ENCODE data around the gene ANKRD12. TPM values are rescaled to one million over a fixed set of nuclear protein-coding genes. Genes with fewer than 3 reads are reported as not detected.

ANKRD12 gene
- total RNA-seq, 1 donor from 2014 or later, result 47.2 TPM

DNA sequence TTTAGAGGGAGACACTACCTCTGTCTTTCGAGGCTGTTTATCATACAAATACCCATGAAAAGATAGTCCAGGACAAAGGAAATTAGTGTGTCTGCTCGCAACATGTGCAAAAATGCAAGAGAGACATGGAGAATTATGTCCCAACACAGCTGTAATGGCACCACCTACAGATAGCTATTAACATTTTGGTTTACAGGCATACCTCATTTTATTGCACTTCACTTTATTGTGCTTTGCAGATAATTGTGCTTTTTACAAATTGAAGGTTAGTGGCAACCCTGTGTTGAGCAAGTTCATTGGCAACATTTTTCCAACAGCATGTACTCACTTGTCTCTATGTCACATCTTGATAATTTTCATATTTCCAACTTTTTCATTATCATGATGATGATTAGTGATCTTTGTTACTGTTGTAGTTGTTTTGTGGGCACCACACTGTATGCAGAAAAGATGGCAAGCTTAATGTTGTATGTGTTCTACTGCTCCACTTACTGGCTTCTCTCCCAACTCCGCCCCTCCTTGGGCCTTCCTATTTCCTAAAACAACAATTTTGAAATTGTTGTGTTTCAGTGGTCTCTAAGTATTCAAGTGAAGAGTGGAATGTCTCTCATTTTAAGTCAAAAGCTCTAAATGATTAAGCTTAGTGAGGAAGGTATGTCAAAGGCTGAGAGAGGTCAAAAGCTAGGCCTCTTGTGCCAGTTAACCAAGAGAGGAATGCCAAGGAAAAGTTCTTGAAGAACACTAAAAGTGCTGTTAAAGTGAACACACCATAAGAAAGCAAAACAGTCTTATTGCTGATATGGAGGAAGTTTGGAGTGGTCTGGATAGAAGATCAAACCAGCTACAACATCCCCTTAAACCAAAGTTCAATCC is 52.0 kb downstream of the ANKRD12 start:
- no peak for DNase-seq

DNA sequence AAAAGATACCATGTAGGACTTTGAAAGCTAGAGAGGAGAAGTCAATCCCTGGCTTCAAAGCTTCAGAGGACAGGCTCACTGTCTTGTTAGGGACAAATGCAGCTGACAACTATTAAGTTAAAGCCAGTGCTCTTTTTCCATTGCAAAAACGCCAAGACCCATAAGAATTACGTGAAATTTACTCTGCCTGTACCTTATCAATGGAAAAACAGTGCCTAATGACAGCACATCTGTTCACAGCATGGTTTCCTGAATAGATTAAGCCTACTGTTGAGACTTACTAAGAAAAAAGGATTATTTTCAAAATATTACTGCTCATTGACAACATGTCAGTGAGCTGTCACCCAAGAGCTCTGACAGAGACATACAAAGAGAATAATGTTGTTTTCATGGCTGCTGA is 52.9 kb downstream of the ANKRD12 start:
- no peak for DNase-seq

DNA sequence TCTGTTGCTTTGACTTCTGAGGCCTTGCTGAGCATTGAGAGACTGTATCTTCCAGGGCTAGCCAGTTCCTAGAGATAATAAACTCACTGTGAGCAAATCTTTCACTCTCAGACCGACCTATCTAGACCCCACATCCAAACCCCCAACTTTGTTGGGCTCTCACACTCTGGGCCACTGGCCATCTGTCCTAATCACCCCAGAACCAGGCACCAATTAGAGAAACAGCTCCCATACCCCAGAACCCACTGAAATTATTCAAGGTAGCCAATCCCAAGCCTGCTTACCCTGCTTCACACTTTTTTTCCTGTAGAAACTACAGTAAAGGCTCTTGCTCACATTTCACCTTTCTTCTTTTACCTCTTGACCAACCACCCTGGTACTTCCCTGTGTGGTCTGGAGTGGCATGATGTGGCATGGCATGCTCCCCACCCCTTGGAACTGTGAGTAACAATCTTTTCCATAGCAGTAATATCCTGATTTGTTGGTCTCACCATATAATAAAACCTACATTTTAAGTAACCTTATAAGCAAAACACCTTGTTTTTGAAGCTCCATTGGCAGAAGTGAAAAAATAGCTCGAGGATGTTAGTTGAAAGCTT is 55.2 kb downstream of the ANKRD12 start:
- DNase-seq, result no peak

DNA sequence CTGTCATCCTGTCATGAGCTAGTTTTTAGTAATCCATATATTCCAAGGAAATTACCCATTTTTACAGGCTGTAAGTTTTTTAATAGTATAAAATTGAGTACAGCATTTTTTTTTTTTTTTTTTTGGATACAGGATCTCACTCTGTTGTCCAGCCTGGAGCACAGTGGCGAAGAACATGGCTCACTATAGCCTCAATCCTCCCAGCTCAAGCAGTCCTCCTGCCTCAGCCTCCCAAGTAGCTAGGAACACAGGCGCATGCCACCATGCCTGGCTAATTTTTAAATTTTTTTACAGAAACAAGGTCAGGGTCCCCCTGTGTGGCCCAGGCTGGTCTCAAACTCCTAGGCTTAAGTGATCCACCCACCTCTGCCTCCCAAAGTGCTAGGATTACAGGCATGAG is 56.5 kb downstream of the ANKRD12 start:
- DNase-seq, result no peak

- DNase-seq, result no peak
Measured at GRCh38 chr18:9196568-9196967, 60.0 kb downstream of the ANKRD12 start.

DNA sequence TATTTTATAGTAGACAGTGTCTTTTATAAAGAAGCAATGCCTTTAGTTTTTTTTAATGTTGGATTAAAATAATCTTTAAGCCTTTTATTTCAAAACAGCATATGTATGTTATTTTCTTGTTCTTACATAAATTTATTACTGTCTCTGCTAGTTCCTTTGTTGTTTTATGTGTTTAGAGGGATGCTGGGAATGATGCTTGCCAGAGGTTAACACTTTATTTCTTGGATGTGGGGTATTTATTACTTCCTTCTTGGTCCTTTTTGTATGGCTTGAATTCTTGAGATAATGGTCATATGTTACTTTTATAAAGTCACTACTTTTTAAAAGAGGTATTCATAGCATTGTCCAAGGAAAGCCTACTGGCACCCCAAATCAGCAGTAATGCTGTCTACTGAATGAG is 63.1 kb downstream of the ANKRD12 start:
- DNase-seq, result no peak

DNA sequence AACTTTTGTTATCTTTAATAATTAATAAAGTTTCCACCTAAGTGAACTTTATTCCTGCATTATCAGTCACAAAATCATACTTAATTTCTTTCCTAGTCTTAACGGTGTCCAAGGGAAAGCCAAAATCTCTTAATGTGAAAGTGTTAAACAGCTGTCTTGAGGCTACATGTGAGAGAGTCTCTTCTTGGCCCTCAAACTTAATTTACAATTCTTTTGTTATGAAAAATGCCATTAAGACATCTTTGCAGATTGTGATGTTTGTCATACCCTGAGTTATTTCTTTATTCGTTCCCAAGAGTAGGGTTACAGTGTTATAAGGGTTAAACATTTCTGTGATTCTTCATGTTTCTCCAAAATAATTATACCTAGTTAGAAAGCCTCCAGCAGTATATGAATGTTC is 64.6 kb downstream of the ANKRD12 start:
- DNase-seq, result no peak

DNA sequence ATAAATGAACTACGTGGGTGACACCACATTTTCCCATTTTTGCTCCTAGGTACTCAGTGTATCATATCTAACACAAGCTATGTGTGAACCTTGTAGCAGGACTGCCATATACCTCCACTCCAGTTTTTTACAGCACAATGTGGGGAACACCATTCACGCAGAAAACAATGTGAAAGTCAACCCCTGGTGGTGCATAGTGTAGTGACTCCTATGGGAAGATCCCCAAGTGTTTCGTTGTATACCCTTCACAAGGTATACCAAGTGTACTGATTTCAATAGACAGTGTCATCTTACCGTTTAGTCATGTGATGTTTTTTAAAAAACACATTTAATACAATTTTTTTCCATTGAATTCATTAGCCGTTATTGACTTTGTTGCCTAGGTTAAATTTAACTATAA is 68.1 kb downstream of the ANKRD12 start:
- no peak for DNase-seq

- DNase-seq, result peak; percentile 70
Measured at GRCh38 chr18:9206421-9206820, 69.8 kb downstream of the ANKRD12 start.

DNA sequence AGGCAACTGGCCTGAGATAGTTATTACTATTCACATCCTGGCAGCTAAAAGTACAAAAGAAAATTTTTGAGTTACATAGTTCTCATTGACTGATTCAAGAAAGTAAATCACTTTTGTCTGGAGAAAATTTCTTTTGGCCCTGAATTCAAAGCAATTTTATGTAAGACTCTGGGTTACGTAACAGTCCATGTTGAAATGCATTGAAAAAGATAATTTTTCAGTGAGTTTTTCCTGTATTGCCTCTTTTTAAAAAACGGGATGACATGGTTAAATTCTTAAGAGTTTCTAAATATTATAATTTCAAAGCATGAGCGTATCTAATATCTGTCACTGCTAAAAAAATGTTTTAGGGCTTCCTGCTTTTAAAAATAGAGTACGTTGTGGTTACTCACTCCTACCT is 72.7 kb downstream of the ANKRD12 start:
- no peak for DNase-seq

- no peak for DNase-seq
Measured at GRCh38 chr18:9210966-9211365, 74.4 kb downstream of the ANKRD12 start.

DNA sequence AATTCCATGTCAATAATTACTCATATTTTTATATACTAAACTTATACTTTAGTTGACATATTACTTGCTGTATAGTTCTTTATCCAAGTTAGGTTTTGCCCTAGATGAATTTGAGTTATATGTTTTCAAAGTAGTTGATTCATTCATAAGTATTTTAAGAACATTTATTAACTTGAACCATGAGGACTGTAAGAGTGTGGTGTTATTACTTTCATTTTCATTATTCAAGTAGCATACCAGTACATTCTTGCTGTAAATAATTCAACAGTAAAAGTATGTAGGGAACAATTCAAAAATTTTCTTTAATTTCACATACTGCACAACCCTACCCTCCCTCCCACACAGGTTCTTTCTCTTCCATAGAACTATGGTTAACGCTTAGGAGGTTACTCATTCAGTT is 75.4 kb downstream of the ANKRD12 start:
- DNase-seq, result no peak

DNA sequence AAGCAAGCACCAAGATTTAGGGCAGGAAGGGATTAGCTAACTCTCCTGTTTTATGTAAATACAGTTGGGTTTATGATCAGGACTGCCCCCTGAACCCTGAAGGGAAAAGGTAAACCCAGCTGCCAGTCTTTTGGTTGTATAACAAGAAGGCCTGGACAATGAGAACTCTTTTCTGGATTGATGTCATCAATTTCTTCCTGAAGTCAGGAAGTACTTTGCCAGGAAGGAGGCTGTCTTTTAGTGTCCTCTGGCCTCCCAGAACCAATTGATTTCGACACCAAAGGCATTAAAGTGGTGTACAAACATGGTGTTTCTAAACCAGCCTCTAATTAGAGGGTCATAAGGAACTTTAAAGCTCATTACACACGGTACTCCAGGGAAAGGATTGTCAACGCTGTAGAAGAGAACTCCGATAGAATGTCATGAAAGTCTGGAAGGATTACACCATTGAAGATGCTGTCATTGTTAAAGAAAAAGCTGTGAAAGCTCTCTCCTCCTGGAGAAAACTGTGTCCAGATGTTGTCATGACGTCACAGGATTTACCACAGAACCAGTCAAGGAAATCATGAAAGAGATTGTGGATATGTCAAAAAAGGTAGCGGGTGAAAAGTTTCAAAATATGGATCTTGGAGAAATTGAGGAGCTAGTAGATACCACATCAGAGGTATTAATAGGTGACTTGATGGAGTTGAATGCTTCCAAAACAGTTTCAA is 78.8 kb downstream of the ANKRD12 start:
- no peak for DNase-seq

- no peak for DNase-seq
Measured at GRCh38 chr18:9216459-9216858, 79.9 kb downstream of the ANKRD12 start.

- DNase-seq, result no peak
Measured at GRCh38 chr18:9217743-9218451, 81.3 kb downstream of the ANKRD12 start.

- no peak for DNase-seq
Measured at GRCh38 chr18:9221040-9221439, 84.5 kb downstream of the ANKRD12 start.

DNA sequence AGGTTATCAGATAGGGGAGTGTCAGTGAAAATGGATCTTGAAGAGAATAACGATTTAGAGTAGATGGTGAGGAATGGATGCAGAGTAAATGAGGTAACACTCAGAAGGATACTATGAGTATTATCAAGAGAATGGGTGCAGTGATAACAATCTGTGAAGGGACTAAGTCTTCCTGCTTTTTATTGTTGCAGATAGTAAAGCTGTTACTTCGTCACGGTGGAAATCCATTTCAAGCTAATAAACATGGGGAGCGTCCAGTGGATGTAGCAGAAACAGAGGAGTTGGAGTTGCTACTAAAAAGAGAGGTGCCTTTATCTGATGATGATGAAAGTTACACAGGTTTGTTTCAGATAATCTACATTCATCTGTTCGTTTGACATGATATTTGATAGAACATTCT is 85.1 kb downstream of the ANKRD12 start:
- DNase-seq, result no peak

- no peak for DNase-seq
Measured at GRCh38 chr18:9223356-9223755, 86.8 kb downstream of the ANKRD12 start.

DNA sequence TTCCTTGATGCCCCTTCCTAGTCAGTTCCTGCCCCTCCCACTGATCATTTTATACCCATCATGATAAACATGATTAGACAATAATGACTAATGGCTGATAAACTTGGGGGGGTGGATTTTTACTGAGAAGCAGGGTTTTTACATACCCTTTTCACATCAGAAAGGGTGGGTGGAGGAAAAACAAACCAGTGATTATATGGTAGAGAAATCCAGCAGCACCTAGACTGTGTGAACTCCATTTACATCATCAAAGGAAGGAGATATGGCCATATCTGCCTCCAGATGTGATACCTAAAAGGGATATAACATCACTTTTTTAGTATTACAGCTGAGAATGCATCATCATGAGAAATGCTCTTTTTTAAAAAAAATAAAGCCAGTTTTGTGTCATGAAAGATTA is 89.9 kb downstream of the ANKRD12 start:
- DNase-seq, result no peak

DNA sequence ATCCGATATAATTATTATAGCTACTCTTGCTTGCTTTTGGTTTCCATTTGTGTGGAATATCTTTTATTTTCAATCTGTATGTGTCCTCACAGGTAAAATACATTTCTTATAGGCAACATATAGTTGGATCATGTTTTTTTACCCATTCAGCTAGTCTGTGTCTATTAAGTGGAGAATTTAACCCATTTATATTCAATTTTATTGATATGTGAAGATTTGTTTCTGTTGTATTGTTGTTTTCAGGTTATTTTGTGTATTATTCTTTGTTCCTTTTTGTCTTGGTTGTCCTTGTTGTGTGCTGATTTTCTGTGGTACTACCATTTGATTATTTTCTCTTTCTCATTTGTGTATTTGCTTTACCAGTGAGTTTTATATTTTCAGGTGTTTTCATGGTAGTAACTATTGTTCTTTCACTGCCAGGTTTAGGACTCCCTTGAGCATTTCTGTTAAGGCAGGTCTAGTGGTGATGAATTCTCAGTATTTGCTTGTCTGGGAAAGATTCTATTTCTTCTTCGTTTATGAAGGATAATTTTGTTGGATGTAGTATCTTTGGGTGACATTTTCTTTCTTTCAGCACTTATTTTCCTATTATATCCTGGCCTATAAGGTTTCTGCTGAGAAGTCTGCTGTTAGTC is 95.4 kb downstream of the ANKRD12 start:
- DNase-seq, result no peak

DNA sequence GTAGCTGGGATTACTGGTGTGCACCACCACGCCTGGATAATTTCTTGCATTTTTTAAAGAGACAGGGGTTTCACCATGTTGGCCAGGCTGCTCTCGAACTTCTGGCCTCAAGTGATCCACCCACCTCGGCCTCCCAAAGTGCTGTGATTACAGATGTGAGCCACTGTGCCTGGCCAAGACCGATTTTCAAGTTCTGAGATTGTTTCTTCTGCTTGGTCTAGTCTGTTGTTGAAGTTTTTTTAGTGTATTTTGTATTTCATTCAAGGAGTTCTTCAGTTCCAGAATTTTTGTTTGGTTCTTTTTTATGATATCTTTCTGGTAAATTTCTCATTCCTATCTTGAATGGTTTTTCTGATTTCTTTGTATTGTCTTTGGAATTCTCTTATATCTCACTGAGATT is 96.4 kb downstream of the ANKRD12 start:
- DNase-seq, result no peak

DNA sequence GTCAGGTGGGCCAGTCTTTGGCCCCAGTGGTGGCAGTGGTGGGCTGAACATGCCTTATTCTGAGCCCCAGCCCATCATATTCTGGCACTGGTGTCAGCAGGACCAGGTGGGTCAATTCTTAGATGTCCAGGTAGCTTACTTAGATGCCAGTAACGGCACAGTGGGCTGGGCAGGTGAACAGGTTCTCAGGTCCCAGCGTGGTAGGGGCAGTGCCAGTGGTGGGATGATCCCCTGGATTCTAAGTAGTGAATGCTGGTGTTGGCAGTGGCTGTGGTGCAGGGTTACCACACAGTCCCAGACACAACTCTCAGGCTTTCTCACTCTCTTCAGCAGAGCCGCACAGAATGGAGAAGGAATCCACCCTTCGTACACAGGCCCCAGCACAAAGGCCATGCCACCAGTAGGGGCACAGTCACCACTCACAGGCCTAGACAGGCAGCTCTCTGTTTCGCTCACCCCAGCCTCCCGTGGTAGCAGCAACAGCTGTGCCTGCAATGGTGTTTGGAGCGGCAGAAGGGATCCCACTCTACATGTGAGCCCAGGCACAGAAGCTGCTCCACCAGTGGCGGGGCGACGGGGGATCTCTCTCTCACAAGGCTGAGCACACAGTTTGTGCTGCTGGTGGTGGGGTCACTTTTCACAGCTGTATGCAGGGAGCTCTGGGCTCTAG is 97.3 kb downstream of the ANKRD12 start:
- no peak for DNase-seq

Measured in skin of body (tissue), 2 donors.